ENCODE data around the gene SOCS3.

SOCS3 gene

GRCh38 chr17:78347453-78347852 lies 12.4 kb downstream of the SOCS3 start:
- no peak for TF ChIP-seq CTCF (conservative IDR thresholded peaks at IDR 0.05; ENCODE audit: low read length)
- no peak overlapping the region for H3K4me3 ChIP-seq (ENCODE audit: low read length)
- DNase-seq (ENCODE audit: low read depth), result no peak

- no peak for DNase-seq (ENCODE audit: low read depth)
- no peak for TF ChIP-seq CTCF (conservative IDR thresholded peaks at IDR 0.05; ENCODE audit: low read length)
- no peak overlapping the region for H3K4me3 ChIP-seq (ENCODE audit: low read length)
Measured at GRCh38 chr17:78346605-78347250, 13.1 kb downstream of the SOCS3 start.

GRCh38 chr17:78345791-78346494 lies 13.9 kb downstream of the SOCS3 start:
- DNase-seq (ENCODE audit: low read depth), result no peak
- H3K4me3 ChIP-seq (ENCODE audit: low read length), result no peak overlapping the region
- no peak for TF ChIP-seq CTCF (conservative IDR thresholded peaks at IDR 0.05; ENCODE audit: low read length)

GRCh38 chr17:78345172-78345571 lies 14.7 kb downstream of the SOCS3 start:
- no peak for DNase-seq (ENCODE audit: low read depth)
- TF ChIP-seq CTCF (conservative IDR thresholded peaks at IDR 0.05; ENCODE audit: low read length), result no peak
- no peak overlapping the region for H3K4me3 ChIP-seq (ENCODE audit: low read length)

GRCh38 chr17:78344666-78345065 lies 15.2 kb downstream of the SOCS3 start:
- DNase-seq (ENCODE audit: low read depth), result no peak
- TF ChIP-seq CTCF (conservative IDR thresholded peaks at IDR 0.05; ENCODE audit: low read length), result no peak
- no peak overlapping the region for H3K4me3 ChIP-seq (ENCODE audit: low read length)

- TF ChIP-seq CTCF (conservative IDR thresholded peaks at IDR 0.05; ENCODE audit: low read length), result no peak
- peak overlapping the region; percentile 24 for H3K4me3 ChIP-seq (ENCODE audit: low read length)
- DNase-seq (ENCODE audit: low read depth), result no peak
Measured at GRCh38 chr17:78343543-78344201, 16.2 kb downstream of the SOCS3 start.

GRCh38 chr17:78343187-78343542 lies 16.7 kb downstream of the SOCS3 start:
- peak overlapping the region; percentile 47 for H3K4me3 ChIP-seq (ENCODE audit: low read length)
- DNase-seq (ENCODE audit: low read depth), result peak; percentile 95
- TF ChIP-seq CTCF (conservative IDR thresholded peaks at IDR 0.05; ENCODE audit: low read length), result no peak

All from AG10803 (cell line).